KMS-11 (cell line): Measurements from ENCODE around the gene PHF21B.

ENCODE experiments used
- H2AFZ ChIP-seq: fragments of 200-600 bp; sonication (generic); 2 replicates; pipeline ENCODE4 v1.6.1; 2016; ENCODE audit warnings: antibody characterized with exemption, mixed run types, low read depth
- H3K27ac ChIP-seq: fragments of 200-600 bp; sonication (generic); 2 replicates; pipeline ENCODE4 v1.6.1; 2016; ENCODE audit warnings: mild to moderate bottlenecking, mixed run types
- H3K27me3 ChIP-seq: fragments of 200-600 bp; sonication (generic); 2 replicates; pipeline ENCODE4 v1.6.1; 2017; ENCODE audit warnings: mild to moderate bottlenecking, low read depth, mixed run types, moderate library complexity; ENCODE audit not compliant: insufficient read depth
- H3K36me3 ChIP-seq: fragments of 200-600 bp; sonication (generic); 2 replicates; pipeline ENCODE4 v1.6.1; 2017; ENCODE audit warnings: mild to moderate bottlenecking, mixed run types; ENCODE audit not compliant: insufficient read depth
- H3K4me1 ChIP-seq: fragments of 200-600 bp; sonication (generic); 2 replicates; pipeline ENCODE4 v1.6.1; 2016; ENCODE audit warnings: mild to moderate bottlenecking, low read depth, mixed run types; ENCODE audit not compliant: poor library complexity, severe bottlenecking
- H3K4me2 ChIP-seq: fragments of 200-600 bp; sonication (generic); 2 replicates; pipeline ENCODE4 v1.7.0; 2016; ENCODE audit warnings: mild to moderate bottlenecking, mixed run types
- H3K4me3 ChIP-seq: fragments of 200-600 bp; sonication (generic); IDR thresholded peaks from 2 replicates; pipeline ENCODE4 v1.6.1; 2017; ENCODE audit warnings: low read depth, low read length, mixed read lengths; ENCODE audit not compliant: insufficient read depth
- H3K79me2 ChIP-seq: fragments of 200-600 bp; sonication (generic); 2 replicates; pipeline ENCODE4 v1.6.1; 2016; ENCODE audit warnings: low read depth, mixed run types; ENCODE audit not compliant: insufficient read depth
- H3K9ac ChIP-seq: fragments of 200-600 bp; sonication (generic); 2 replicates; pipeline ENCODE4 v1.6.1; 2016; ENCODE audit warnings: mild to moderate bottlenecking, mixed run types
- H4K20me1 ChIP-seq: fragments of 200-600 bp; sonication (generic); 2 replicates; pipeline ENCODE4 v1.6.1; 2016; ENCODE audit warnings: mild to moderate bottlenecking, mixed run types; ENCODE audit not compliant: insufficient read depth
- CTCF ChIP-seq: fragments of 200-600 bp; sonication (generic); conservative IDR thresholded peaks from 2 replicates; pipeline ENCODE4 v1.6.1; 2017; ENCODE audit warnings: low read depth, mild to moderate bottlenecking, antibody characterized with exemption, low read length, moderate library complexity, mixed read lengths

Gene PHF21B

GRCh38 chr22:45006111-45006963 is 3.5 kb downstream of the PHF21B start:
- H3K9ac ChIP-seq: no peak overlapping the region
- no peaks in the 10 kb centered on the region for H3K36me3 ChIP-seq
- H3K79me2 ChIP-seq: no peaks in the 10 kb centered on the region
- H2AFZ ChIP-seq: no peak overlapping the region
- no peak overlapping the region for H3K4me3 ChIP-seq
- no peak overlapping the region for H3K4me2 ChIP-seq
- H3K27ac ChIP-seq: no peak overlapping the region
- TF ChIP-seq CTCF: no peak
- no peaks in the 10 kb centered on the region for H4K20me1 ChIP-seq
- H3K4me1 ChIP-seq: no peaks in the 10 kb centered on the region
- H3K27me3 ChIP-seq: peaks cover 19% of the 10 kb centered on the region

- Histone ChIP-seq H3K79me2 (no peaks in the 10 kb centered on the region), H3K4me1 (no peaks in the 10 kb centered on the region), H3K4me3 (no peak overlapping the region), H3K27me3 (peaks cover 29% of the 10 kb centered on the region; the same call in 1 of the 2 replicates), H3K36me3 (no peaks in the 10 kb centered on the region), H2AFZ (no peak overlapping the region), H4K20me1 (no peaks in the 10 kb centered on the region), H3K4me2 (no peak overlapping the region), H3K9ac (no peak overlapping the region), H3K27ac (no peak overlapping the region)
- TF ChIP-seq CTCF: no peak
These were observed 8.2 kb downstream of the PHF21B start for GRCh38 chr22:45001653-45002052.

GRCh38 chr22:45000330-45000729 is 9.5 kb downstream of the PHF21B start:
- no peaks in the 10 kb centered on the region for H3K79me2 ChIP-seq
- TF ChIP-seq CTCF: no peak
- H3K27me3 ChIP-seq: peaks cover 32% of the 10 kb centered on the region; the same call in 1 of the 2 replicates
- H3K27ac ChIP-seq: no peak overlapping the region
- H3K9ac ChIP-seq: no peak overlapping the region
- H3K4me2 ChIP-seq: no peak overlapping the region
- no peak overlapping the region for H2AFZ ChIP-seq
- H4K20me1 ChIP-seq: no peaks in the 10 kb centered on the region
- H3K36me3 ChIP-seq: no peaks in the 10 kb centered on the region
- no peaks in the 10 kb centered on the region for H3K4me1 ChIP-seq
- no peak overlapping the region for H3K4me3 ChIP-seq

- H3K79me2 ChIP-seq: no peaks in the 10 kb centered on the region
- H3K36me3 ChIP-seq: no peaks in the 10 kb centered on the region
- no peak overlapping the region for H3K27ac ChIP-seq
- no peak overlapping the region for H2AFZ ChIP-seq
- no peak overlapping the region for H3K4me2 ChIP-seq
- H3K4me3 ChIP-seq: no peak overlapping the region
- H3K4me1 ChIP-seq: no peaks in the 10 kb centered on the region
- peaks cover 35% of the 10 kb centered on the region; the same call in 1 of the 2 replicates for H3K27me3 ChIP-seq
- TF ChIP-seq CTCF: no peak
- H3K9ac ChIP-seq: no peak overlapping the region
- H4K20me1 ChIP-seq: no peaks in the 10 kb centered on the region
These were observed 10.1 kb downstream of the PHF21B start for GRCh38 chr22:44999687-45000086.
